Glomerular endothelial cell (primary cell): ENCODE data around the gene SLC5A2. TPM values are rescaled to one million over a fixed set of nuclear protein-coding genes. Genes with fewer than 3 reads are reported as not detected.
"Not testable (repeated sequence)": the region's sequence is repeated elsewhere in the genome, so short reads cannot be mapped to it uniquely, and the experiment has no call there.

Source experiments
- DNase-seq: peaks from one replicate; pipeline ENCODE4 v3.0.0-alpha.2; 2011; ENCODE audit warnings: low read depth, low spot score; ENCODE audit errors: extremely low read depth
- total RNA-seq: library from RNA; depleted of rRNA; stranded (reverse); fragments of >200 nt; gene quantifications from 2 replicates; pipeline ENCODE4 v1.2.3, GENCODE V29; 2015

The SLC5A2 gene
- total RNA-seq, result not detected in 2 replicates

DNA sequence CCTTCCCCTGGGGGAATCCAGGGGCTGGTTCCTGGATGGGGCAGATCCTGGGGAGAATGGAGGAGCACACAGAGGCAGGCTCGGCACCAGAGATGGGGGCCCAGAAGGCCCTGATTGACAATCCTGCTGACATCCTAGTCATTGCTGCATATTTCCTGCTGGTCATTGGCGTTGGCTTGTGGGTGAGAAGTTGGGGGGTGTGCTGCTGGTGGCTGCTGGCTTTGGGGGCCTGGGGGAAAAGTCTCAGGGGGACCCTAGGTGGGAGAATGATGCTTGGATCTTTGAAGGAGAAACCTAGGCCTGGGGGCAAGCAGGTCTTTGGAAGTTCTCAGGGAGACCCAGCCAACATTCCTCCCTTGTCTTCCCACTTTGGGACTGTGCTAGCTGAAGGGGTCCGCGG, at the start of gene SLC5A2:
Gene SLC5A2, plus strand, starts transcription at position 43 of the 400 bp plus-strand sequence. Its CDS starts 14 bp downstream, at position 57.
- DNase-seq, result no peak

DNA sequence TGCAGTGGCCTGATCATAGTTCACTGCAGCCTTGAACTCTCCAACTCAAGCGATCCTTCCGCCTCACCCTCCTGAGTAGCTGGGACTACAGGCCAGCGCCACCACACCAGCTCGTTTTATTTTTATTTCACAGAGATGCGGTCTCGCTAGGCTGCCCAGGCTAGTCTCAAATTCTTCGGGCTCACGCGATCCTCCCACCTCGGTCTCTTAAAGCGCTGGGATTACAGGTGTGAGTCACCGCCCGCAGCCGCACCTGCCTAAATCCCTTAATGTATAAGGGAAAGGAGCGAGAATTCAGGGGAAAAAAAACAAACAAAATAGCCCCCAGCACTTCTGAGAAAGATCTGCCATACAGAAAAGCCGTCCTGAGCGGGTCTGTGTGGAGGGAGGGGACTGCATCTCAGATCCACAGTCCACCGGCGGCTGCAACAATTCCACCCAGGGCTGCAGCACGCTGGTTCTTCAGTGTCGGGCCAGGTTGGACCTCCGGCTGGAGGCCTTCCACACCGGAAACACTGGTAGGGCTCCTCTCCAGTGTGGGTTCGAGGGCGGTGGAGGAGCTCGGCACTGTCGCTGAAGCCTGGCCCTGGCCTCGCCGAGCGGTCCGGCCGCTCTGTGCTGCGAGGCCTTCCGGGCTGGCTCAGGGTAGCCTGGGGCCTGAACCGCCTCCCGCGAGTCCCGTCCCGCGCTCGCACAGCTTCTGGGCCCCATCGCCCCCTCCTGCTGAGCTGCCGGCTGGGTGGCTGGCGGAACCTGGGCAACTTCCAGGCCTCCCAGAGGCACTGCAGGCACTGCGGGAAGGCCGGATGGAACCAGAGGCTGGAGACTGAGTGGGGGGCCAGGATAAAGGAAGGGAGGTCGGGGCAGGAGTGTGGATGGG, 47.3 kb upstream of the SLC5A2 start:
- DNase-seq, result no peak

DNA sequence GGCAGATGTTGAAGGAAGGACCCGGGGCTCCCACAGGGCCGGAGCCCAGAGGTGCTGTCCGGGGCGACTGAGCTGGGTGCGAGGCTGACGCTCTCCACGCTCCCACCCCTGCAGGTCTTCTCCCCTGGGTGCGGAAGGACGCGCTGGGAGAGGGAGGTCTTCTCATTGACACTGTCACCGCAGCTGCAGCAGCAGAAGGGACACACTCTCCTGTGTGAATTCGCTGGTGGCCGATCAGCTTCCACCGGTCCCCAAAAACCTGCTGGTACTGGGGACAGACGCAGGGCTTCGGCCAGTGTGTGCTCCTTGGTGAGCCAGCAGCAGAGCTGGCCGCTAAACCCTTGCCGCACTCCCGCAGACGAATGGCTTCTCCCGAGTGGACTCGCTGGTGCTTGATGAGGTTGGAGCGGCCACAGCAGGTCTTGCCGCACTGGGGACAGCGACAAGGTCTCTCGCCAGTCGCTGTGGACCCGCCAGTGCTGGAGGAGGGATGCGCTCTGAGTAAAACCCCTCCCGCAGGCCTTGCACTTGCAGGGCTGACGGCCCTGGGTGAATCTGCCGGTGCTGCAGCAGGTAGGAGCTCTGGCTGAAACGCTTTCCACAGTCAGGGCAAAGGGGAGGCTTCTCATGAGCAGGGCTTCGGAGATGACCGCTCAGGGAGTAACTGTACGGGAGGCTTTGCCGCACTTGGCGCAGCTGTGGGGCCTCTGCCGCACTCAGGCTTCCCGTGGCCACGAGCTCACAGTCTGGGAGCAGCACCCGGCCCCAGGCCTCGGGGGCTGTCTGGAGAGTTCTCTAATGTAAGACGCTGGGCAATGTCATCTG, 46.5 kb upstream of the SLC5A2 start:
- no peak for DNase-seq

DNA sequence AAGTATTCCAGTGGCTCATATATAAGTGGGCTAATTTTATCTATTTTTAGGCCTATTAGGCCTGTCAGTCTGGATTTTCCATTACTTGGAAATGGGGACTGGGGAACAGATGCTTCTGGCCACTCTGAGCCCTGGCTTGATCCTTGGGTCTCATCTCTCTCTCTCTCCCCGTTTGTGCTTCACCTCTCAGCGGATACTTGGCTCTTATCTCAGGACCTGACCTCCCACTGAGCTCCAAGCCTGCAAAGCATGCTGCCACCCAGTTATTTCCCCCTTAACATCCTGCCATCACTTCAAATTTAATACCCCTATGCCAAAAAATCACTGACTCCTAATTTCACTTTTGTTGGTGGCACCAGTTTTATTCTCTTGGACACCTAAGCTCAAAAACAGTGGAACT, 44.5 kb upstream of the SLC5A2 start:
- DNase-seq, result no peak

DNA sequence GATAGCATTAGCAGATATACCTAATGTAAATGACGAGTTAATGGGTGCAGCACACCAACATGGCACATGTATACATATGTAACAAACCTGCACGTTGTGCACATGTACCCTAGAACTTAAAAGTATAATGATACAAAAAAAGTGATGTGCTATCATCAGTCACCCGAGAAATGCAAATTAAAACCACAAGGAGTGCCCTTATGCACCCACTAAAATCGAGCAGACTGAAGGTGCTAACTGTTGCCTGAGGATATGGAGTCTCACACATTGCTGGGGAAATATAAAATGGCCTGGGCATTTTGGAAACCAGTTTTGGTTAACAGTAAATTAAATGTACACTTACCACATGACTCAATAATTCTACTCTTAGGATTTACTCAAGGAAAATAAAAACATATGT, 43.9 kb upstream of the SLC5A2 start:
- not testable (repeated sequence) for DNase-seq

DNA sequence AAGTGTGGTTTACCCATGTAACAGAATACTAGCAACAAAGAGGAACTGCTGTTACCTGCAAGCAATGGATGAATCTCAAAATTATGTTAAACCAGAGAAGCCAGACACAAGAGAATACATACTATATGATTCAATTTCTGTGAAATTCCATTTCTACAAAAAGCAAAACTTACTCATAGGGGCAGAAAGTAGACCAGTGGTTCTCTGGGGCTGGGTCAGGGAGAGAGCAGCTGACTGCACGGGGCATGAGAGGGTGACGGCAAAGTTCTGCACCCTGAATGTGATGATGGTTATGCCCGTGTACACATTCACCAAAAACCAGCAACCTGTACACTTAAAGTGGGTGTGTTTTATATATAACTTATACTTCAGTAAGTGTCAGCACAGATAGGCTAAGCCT, 43.4 kb upstream of the SLC5A2 start:
- DNase-seq, result no peak

DNA sequence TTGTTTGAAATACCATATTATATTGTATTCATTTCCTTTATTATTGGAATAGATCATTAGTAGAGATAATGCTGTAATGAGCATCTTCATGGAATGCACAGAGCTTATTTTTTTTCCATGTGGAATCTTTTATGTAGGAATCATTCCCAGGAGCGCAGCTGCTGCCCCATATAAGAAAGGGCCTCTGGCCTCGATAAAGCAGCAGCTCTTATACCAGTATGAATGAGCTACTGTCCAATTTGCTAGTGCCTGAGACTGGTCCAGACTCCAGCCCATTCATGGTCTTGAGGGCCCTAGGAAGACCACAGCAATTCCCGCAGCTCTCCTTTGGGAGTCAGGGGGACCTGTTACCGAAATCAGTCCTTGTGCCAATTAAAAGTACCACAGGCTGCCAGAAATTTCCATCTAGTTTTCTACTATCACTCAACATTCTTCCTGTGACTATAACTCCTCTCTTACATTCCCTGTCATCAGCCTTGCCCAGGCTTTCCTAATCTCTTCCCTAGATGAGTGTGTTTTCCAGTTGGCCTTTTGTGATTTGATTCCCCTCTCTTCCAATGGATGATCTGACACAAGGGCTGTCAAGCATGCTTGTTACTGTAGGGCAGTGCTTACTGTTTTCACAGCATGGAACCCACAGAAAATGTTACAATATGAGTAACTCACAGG, 42.3 kb upstream of the SLC5A2 start:
- DNase-seq, result no peak

DNA sequence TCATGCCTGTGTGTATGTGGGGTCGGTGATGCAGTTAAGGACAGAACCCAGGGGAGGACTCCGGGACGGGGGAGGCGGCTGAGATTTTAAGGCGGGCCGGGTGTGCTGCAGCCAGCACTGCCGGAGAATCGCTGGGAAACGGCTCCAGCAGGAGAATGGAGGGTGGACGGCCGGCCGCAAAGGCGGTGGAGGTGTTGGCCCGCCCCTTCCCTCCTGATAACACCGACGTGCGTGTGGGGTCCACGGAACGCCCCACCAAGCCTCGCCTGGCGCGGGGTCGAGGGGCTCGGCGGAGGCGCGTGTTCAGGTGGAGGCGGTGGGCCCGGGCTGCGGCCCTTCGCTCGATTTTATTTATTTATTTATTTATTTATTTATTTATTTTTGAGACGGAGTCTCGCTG, 41.0 kb upstream of the SLC5A2 start:
- DNase-seq, result no peak

DNA sequence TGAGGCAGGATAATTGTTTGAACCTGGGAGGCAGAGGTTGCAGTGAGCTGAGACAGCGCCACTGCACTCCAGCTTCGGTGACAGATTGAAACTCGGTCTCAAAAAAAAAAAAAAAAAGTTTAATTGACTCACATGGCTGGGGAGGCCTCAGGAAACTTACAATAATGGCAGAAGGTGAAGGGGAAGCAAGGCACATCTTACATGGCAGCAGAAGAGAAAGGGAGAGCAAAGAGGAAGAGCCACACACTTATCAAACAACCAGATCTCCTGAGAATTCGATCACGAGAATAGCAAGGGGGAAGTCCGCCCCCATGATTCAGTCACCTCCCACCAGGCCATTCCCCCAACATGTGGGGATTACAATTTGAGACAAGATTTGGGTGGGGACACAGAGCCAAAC, 37.0 kb upstream of the SLC5A2 start:
- not testable (repeated sequence) for DNase-seq

DNA sequence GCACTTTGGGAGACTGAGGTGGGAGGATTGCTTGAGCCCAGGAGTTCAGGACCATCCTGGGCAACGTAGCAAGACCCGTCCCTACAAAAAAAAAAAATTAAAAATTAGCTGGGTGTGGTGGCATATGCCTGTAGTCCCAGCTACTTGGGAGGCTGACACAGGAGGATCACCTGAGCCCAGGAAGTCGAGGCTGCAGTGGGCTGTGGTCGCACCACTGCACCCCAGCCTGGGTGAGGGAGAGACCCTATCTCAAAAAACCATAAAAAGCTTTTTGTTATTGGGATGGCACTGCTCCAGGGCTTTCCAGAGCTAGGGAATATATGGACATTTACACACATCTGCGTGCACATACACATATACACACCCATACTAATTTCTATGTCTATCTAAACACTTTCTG, 31.7 kb upstream of the SLC5A2 start:
- no peak for DNase-seq

DNA sequence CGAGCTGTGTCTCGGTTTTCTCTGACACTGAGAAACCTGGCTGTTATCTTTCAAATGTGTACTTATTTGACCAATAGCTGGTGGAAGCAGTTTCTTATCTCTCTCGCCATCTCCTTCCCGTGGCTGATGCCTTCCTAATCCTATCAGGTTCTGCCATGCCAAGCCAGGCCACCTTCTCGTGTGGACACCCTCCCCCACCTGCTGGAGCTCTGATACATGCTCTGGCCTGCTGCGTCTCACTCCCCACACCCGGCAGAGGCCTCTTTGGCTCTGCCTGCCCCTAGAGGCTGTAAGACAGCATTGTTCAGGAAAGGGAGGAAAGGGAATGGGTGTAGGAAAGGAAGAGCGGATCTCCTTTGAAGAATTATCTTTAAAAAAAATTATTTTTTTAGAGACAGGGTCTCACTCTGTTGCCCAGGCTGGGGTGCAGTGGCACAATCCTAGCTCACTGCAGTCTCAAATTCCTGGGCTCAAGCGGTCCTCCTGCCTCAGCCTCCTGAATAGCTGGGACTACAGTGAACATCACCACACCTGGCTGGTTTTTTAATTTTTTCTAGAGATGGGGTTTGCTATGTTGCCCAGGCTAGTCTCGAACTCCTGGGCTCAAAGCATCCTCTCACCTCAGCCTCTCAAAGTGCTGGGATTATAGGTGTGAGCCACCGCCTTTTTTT, 31.1 kb upstream of the SLC5A2 start:
- no peak for DNase-seq

DNA sequence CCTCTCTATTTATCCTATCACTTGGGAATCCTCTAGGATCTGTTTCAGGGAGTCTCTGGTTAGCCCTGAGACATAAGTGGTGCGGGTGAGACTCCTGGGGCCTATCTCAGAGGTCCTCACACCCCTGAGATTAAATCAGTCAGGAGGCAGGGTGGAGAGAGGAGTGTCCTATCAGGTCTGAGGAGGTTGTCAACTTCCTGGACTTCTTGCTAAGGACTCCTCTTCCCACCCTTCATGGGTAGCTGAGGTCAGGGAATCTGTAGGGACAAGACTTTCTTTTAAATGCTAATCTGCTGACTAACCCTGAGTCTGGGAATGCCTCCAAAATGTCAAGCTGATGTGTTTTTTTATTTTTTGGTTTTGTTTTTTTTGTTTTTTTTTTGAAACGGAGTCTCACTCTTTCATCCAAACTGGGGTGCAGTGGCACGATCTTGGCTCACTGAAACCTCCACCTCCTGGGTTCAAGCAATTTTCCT, 30.3 kb upstream of the SLC5A2 start:
- no peak for DNase-seq

DNA sequence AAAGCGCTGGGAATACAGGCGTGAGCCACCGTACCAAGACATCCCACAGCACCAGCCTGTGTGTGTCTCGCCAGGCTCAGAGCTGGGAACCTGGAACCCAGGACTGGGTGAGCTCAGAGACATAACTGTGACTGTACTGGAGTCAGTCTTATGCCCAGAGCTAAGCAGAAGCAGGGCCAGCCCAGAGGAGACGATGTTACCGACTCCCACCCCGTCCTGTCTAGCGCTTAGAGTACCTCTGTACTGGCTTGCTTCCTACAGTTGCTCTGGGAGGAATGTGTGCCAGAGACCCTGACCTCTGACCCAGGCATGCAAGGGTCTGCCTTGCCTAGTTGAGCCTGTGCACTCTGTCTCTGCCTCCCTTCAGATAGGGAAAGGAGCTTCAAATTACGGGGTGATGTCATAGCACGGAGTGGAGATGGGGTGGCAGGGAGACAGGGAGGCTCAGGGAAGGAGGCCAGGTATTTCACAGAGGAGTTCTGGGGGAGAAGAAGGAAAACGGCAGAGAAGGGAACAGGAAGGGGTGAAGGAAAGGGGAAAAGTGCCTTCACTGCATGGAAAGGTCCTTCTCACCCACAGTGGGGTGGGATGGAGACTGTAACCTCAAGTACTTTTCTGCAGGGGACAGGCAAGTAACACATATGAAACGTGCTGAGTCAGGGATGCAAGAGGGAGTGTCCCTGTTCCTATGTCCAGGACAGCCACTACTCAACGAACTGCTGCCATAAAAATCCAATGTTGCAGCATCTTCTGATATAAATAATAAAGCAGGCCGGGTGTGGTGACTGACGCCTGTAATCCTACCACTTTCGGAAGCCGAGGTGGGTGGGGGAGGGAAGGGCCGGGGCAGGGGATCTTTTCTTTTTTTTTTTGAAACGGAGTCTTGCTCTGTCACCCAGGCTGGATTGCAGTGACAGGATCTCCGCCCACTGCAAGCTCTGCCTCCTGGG, 29.4 kb upstream of the SLC5A2 start:
- no peak for DNase-seq

DNA sequence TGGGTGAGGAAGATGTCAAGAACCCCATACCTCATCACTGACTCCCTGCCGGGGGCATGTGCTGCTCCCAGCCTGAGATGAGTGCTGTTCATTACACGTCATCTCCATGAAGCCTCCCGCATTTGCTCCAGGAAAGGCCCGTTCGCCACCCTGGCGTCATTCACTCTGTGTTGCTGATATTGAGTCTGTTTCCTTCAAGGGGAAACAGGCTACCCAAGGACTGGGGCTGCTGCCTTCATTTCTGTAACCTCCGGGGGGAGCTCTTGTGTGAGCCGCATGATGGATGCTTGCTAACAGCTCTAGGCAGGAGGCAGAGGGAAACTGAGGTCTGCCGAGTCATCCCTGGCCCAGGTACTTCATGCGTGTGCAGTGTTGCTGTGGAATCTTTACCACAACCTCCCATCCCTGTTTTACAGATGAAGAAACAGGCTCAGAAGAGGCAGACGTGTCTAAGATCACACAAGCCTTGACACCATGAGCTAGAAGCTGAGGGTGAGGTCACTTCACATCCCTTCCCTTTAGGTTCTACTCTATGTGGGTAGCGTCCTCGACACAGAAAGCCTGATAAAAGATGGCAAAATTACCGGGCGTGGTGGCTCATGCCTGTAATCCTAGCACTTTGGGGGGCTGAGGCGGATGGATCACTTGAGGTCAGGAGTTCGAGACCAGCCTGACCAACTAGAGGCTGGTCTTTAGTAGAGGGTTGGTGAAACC, 27.2 kb upstream of the SLC5A2 start:
- DNase-seq, result no peak

DNA sequence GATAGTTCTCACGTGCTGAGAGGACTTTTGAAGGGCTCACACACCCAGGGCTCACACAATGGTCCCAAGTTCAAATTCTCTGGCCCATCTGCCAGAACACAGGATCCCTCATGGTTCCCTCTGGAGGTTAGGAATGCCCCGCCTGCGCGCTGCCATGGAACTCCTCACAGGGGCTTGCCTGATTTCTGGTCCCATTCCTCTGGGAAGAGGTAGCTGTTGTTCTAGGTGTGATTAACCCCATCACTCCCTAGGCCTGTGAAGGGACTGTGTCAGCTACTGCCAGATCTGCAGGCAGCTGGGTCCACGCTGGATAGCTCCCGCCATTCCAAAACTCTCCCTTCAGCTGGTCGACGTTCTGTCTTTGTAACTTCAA, 25.9 kb upstream of the SLC5A2 start:
- no peak for DNase-seq

DNA sequence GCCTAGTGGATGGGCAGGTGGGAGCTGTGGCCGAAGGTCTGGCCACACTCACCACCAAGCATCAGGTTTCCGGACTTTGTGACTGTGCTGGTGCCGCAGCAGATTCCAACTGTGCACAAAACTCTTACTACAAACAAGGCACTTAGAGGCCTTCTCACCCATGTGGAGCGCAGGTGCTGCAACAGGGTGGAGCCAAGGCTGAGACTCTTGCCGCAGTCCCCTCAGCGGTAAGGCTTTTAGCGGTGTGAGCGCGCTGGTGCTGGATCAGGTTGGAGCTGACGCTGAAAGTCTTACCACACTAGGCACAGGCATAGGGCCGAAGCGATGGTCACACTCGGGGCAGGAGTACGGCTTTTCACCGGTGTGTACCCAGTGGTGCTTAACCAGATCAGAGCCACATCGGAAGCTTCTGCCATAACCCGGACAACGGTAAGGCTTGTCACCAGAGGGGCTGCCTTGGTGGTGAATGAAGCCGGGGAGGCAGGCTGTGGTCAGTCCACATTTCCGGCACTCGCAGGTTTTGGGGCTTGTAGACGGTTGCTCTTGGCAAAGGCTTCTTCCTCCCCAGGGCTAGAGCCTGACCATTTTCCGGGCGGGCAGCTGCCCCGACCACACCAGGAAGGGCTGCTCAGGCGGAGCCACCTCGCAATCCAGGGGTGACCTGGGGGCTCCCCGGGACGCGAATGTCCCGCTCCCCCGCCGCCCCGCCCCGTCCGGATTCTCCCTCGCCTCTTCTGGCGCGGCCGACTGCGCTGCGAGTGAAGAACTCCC, 24.7 kb upstream of the SLC5A2 start:
- DNase-seq, result no peak

DNA sequence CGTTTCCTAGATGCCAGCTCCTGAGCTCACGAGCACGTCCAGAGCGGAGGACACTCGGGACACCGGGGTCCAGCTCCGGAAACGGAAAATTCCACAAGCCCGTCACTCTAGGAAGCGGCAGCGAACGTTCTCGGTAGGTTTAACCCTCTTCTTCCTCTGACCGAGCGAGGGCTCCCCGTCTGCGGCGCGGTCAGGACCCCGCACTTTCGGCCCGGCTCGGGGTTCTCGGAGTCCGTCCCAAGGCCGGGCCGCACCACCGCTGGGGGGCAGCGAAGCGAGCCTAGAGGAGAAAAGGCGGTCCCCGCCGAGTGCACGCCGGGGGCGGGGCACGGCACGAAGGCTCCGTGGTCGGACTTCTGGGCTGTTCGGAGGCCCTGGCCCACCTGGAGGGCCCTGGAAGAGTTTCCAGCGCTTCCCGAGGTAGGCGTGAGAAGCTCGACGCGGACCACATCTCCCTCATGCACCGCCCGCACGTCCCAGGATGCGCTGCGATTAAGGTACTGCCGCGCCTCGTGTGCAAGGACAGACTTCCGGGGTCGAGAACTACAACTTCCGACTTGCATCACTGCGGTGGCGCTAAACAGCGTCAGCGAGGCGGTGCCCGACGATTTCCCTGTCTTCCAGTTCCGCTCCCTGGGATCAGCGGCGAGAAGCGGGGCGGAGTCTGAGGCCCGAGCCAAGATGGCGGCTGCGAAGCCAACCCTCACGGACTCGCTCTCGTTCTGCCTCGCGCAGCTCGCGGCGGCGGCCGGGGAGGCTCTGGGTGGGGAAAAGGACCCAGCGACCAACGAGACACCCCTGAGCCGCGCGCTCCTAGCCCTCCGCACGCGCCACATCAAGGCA, 23.9 kb upstream of the SLC5A2 start, which contains the start of gene ARMC5:
Gene ARMC5, plus strand, starts transcription at position 658 of the 843 bp plus-strand sequence. Its CDS starts 24 bp downstream, at position 682.
- peak; percentile 81 for DNase-seq
